Esophagus (tissue), 2 donors: ENCODE measurements around the gene RIN3. TPM values are rescaled to one million over a fixed set of nuclear protein-coding genes. Genes with fewer than 3 reads are reported as not detected.
A peak's percentile ranks its signal among the peaks of the same experiment; 100 is the strongest.

Experiments used
- H3K27ac ChIP-seq, 2 donors: one replicate each; pipeline ENCODE4 v1.5.1; 2013; ENCODE audit warnings: low read depth in 2 of 2, mild to moderate bottlenecking in 2 of 2, inconsistent platforms in 1 of 2, low read length in 1 of 2, moderate library complexity in 1 of 2
- H3K27me3 ChIP-seq, 2 donors: one replicate each; pipeline ENCODE4 v1.6.1; 2013; ENCODE audit warnings: low read length in 2 of 2, control low read depth in 1 of 2, mild to moderate bottlenecking in 1 of 2; ENCODE audit not compliant: insufficient read depth in 2 of 2, control insufficient read depth in 1 of 2
- H3K36me3 ChIP-seq, 2 donors: one replicate each; pipeline ENCODE4 v1.6.1; 2013; ENCODE audit warnings: low read length in 1 of 2; ENCODE audit not compliant: control insufficient read depth in 2 of 2, insufficient read depth in 2 of 2
- H3K4me1 ChIP-seq, 2 donors: one replicate each; pipeline ENCODE4 v1.6.1; 2013; ENCODE audit warnings: low read length in 1 of 2; ENCODE audit not compliant: control insufficient read depth in 2 of 2, insufficient read depth in 2 of 2
- H3K4me3 ChIP-seq, 2 donors: one replicate each; pipeline ENCODE4 v1.5.1; 2013; ENCODE audit warnings: low read length in 2 of 2, mild to moderate bottlenecking in 2 of 2, low read depth in 1 of 2, moderate library complexity in 1 of 2
- H3K9me3 ChIP-seq, 2 donors: one replicate each; pipeline ENCODE4 v1.6.1; 2013; ENCODE audit warnings: mild to moderate bottlenecking in 2 of 2, low read depth in 1 of 2, low read length in 1 of 2, moderate library complexity in 1 of 2; ENCODE audit not compliant: control insufficient read depth in 2 of 2, insufficient read depth in 1 of 2
- WGBS, 2 donors: extraction: QIAGEN DNeasy Blood & Tissue Kit; methylation state at CpG; one replicate each; pipeline ENCODE4 v1.1.7; 2013; 5-methylcytosine and 5-hydroxymethylcytosine counted together
- polyA plus RNA-seq, 2 donors: library from polyadenylated mRNA; stranded (reverse); fragments of 200-250 nt; gene quantifications; one replicate each; pipeline ENCODE4 v1.2.3, GENCODE V29; 2013
- donor health status: healthy with polysubstance abuse.
- donor health status: Bipolar disorder and iron deficiency.

The RIN3 gene
- polyA plus RNA-seq, 2 donors = 4.8 to 7.3 TPM

DNA sequence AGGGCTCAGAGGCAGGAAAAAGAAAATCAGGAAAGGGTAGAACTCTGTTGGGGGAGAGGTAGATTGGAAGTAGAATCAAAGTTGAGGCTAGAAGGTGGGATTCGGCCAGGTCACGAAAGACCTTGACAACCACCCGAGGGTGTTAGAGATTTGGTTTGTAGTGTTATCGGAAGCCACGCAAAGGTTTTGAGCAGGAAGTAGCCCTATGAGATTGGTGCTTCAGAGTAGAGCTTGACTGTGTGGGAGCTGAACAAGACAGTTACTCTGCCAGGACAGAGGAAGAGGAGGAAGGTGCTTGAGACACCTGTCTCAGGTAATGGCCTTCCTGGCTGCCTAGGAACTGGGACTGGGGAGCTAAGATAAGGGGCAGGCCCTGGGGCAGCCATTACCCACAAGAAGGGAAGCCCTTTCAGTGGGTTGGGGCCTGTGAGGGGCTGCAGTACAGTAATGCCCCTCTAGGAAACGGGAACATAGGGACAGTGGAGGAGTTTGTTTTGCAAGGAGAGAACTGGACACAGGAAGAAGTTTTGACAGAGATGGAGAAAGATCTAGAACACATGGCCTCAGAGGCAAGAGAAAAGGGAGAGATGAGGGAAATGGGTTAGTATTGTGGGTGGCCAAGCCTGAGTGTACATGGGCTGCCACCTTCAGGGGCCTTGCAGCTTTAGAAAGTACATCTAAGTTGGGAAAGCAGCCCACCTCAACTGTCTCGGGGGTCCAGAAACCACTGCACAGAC is 73.5 kb downstream of the RIN3 start:
- peaks cover 0 to 3% of the 10 kb centered on the region in 2 donors for H3K9me3 ChIP-seq
- H3K27me3 ChIP-seq = no peaks in the 10 kb centered on the region
- H3K27ac ChIP-seq = peak overlapping the region; percentile 36 to 38
- 75 to 81% methylated on average over 7 of the region's 7 CpGs for WGBS, 2 donors
- no peak overlapping the region for H3K4me3 ChIP-seq
- peaks cover 4 to 9% of the 10 kb centered on the region in 2 donors for H3K4me1 ChIP-seq
- H3K36me3 ChIP-seq = no peaks in the 10 kb centered on the region

- H3K27me3 ChIP-seq = no peaks in the 10 kb centered on the region
- peak overlapping the region in 1 of 2 donors; percentile 38 for H3K27ac ChIP-seq
- no peak overlapping the region for H3K4me3 ChIP-seq
- 87 to 92% methylated on average over 2 of the region's 2 CpGs for WGBS, 2 donors
- H3K36me3 ChIP-seq = no peaks in the 10 kb centered on the region
- peaks cover 0 to 1% of the 10 kb centered on the region in 2 donors for H3K9me3 ChIP-seq
- H3K4me1 ChIP-seq = peaks cover 4 to 7% of the 10 kb centered on the region in 2 donors
Observed at GRCh38 chr14:92587700-92588085, 74.1 kb downstream of the RIN3 start.

DNA sequence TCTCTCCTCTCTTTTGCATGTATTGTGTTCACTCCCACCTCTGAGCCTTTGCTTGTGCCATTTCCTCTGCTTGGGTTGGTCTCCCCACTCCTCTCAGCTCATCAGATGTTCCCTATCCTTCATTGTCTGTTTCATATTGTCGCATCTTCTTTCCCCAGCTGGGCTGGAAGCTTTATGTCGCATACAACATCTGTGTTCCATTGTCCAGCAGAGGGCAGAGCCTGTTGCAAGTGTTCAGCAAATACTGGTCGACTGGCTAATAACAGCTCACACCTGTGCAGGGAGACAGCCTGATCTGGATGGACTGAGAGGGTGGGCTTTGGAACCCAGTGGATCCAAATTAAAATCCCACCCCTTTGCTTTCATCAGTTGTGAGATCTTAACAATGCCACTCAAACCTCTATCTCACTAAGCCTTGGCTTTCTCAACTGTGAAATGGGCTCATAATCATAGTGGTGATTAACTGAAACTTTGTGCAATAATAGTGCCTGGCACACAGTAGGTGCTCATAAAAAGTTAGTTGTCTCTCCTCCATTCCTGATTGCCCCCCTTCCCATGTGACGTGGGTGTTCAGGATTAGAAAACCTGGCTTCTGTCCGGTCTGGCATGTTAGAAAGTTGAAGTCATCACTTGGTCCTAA is 75.8 kb downstream of the RIN3 start:
- Histone ChIP-seq H3K36me3 (no peaks in the 10 kb centered on the region), H3K27ac (no peak overlapping the region), H3K27me3 (no peaks in the 10 kb centered on the region), H3K9me3 (no peaks in the 10 kb centered on the region), H3K4me1 (peaks cover 4 to 5% of the 10 kb centered on the region in 2 donors), H3K4me3 (no peak overlapping the region)
- WGBS, 2 donors = 82 to 84% methylated on average over 5 of the region's 5 CpGs

DNA sequence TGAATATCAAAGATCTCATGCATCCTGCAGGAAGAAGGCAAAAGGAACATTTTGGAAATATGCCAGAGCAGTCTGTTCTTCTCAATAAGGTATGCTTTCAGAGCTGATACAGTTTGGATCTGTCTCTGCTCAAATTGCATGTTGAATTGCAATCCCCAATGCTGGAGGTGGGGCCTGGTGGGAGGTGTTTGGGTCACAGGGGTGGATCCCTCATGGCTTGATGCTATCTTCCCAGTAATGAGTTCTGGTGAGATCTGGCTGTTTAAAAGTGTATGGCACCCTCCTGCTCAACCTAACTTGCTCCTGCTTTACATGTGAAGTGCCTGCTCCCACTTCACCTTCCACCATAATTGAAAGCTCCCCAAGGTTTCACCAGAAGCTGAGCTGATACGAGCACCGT is 76.6 kb downstream of the RIN3 start:
- no peaks in the 10 kb centered on the region for H3K36me3 ChIP-seq
- 85 to 88% methylated on average over 2 of the region's 2 CpGs for WGBS, 2 donors
- H3K4me1 ChIP-seq = peaks cover 4 to 5% of the 10 kb centered on the region in 2 donors
- no peak overlapping the region for H3K27ac ChIP-seq
- H3K9me3 ChIP-seq = no peaks in the 10 kb centered on the region
- no peak overlapping the region for H3K4me3 ChIP-seq
- no peaks in the 10 kb centered on the region for H3K27me3 ChIP-seq

DNA sequence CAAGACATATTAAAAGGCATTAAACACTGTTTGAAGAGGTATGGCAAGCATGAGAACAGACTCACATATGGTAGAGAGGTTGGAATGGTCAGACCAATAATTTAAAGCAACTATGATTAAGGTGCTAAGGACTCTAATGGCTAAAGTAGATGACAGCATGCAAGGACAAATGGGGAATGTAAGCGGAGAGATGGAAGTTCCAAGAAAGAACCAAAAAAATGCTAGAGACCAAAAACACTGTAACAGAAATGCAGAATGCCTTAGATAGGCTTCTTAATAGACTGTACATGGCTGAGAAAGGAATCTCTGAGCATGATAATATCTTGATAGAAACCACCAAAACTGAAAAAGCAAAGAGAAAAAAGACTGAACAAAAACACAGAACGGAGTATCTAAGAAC is 77.4 kb downstream of the RIN3 start:
- no peaks in the 10 kb centered on the region for H3K27me3 ChIP-seq
- H3K27ac ChIP-seq = no peak overlapping the region
- no peak overlapping the region for H3K4me3 ChIP-seq
- no peaks in the 10 kb centered on the region for H3K9me3 ChIP-seq
- WGBS, 2 donors = 0 to 44% methylated on average over 2 of the region's 2 CpGs
- H3K4me1 ChIP-seq = peaks cover 4 to 5% of the 10 kb centered on the region in 2 donors
- H3K36me3 ChIP-seq = no peaks in the 10 kb centered on the region

DNA sequence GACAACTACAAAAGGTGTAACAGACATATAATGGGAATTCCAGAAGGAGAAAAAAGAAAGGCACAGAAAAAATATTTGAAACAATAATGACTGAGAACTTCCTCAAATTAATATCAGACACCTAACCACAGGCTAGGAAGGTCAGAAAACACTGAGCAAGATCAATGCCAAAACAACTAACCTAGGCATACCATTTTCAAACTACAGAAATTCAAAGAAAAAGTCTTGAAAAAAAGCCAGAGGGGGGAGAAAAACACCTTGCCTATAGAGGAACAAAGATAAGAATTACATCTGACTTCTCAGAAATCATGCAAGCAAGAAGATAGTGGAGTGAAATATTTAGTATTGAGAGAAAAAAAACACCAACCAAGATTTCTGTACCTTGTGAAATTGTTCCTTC is 77.8 kb downstream of the RIN3 start:
- Histone ChIP-seq H3K4me1 (peaks cover 4 to 5% of the 10 kb centered on the region in 2 donors), H3K27ac (no peak overlapping the region), H3K36me3 (no peaks in the 10 kb centered on the region), H3K27me3 (no peaks in the 10 kb centered on the region), H3K4me3 (no peak overlapping the region), H3K9me3 (no peaks in the 10 kb centered on the region)

DNA sequence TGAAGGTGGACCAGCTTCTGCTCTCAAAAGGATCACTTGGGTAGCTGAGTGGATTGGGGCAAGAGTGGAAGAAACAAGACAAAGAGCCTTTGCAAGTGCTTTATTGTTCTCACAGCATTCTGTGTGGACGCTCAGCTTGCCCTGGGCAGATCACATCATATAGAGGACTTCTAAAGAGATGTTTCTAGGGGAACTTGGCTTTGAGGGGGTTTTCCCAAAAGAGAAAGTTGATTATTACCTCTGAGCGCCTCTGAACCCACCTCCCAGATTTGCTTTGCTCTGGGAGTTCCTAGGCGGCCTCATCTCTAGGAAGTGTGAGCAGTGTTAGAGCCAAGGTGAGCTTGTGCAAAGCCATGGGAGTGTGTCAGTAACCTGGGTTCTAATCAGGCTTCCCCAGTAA is 81.7 kb downstream of the RIN3 start:
- WGBS, 2 donors = 87 to 95% methylated on average over 3 of the region's 3 CpGs
- Histone ChIP-seq H3K4me1 (no peaks in the 10 kb centered on the region), H3K27ac (no peak overlapping the region), H3K36me3 (no peaks in the 10 kb centered on the region), H3K9me3 (no peaks in the 10 kb centered on the region), H3K4me3 (no peak overlapping the region), H3K27me3 (no peaks in the 10 kb centered on the region)

DNA sequence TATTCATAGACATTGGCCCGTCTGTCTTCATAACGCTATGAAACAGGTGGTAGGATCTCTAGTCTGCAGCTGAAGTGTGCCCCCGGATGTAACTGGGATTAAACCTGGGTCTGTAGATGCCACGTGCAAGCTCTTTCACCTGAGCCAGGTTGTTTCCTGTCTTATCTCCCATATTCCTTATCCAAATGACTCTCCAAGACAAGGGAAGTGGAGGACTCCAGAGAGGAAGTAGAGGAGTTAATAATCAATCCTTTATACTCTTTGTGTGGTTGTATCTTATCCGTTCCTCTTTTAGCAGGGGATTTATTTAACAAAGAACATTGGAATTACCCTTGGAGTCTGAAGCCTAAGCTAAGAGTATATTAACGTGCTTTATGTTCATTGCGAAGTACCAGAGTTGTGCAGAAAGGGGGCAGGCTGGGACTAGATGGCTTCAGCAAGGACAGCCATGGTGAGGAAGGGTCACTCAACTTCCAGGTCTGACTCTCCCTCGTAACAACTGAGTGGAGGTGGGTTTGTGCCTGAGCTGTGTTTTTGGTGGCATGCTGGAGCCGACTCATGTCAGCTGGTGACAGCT is 82.8 kb downstream of the RIN3 start:
- 66 to 77% methylated on average over 9 of the region's 9 CpGs for WGBS, 2 donors
- Histone ChIP-seq H3K36me3 (no peaks in the 10 kb centered on the region), H3K9me3 (no peaks in the 10 kb centered on the region), H3K4me3 (no peak overlapping the region), H3K27ac (no peak overlapping the region), H3K27me3 (no peaks in the 10 kb centered on the region), H3K4me1 (no peaks in the 10 kb centered on the region)

DNA sequence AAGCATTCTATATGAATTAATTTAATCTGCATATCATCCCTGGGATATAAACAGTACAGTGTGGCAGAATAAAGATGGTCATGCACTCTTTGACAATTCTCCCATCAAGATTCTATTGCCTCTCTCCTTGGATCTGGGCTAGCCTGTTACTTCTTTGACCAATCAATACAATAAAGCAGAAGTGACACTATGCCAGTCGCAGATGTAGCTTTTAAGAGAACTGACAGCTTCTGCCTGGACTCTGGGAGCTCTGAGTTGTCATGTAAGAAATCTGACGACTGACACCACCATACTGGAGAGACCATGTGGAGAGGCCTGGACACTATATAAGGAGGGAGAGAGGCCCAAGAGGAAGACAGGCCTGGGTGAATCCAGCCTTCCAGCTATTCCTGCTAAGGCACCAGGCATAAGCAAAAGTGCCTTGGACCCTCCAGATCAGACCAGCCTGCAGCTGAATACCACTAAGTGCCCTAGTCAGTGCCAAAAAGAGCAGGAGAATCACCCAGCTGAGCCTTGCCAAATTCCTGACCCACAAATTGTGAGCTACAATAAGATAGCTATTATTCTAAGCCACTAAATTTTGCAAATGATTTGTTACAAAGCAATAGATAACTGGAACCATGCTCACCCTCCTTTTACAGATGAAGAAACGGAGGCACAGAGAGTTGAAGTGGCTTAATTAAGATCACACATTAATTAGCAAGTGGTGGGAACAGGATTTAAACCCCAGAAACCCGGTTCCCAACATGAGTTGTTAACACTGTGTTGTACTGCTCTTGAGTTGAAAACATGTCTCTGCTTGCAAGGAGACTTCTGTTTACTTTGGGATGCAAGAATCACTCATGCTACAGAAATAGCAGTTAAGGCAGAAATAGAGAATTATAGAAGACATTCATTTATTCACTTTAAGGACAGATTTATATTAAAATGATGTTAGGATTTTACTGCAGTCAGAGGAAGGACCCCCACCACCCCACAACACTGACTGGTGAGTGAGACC is 84.6 kb downstream of the RIN3 start:
- WGBS, 2 donors = 77 to 79% methylated on average over 4 of the region's 4 CpGs
- no peak overlapping the region for H3K27ac ChIP-seq
- H3K36me3 ChIP-seq = no peaks in the 10 kb centered on the region
- H3K4me3 ChIP-seq = no peak overlapping the region
- peaks cover 0 to under 1% of the 10 kb centered on the region in 2 donors for H3K4me1 ChIP-seq
- H3K9me3 ChIP-seq = no peaks in the 10 kb centered on the region
- H3K27me3 ChIP-seq = no peaks in the 10 kb centered on the region
